ENCODE results near the gene PIGR. TPM values are rescaled to one million over a fixed set of nuclear protein-coding genes. Genes with fewer than 3 reads are reported as not detected.

PIGR gene
- total RNA-seq, 1 experiment from 2014 or later = not detected

- Histone ChIP-seq H3K9me3 (replicated peaks) (no peaks in the 10 kb centered on the region), H3K27me3 (no peaks in the 10 kb centered on the region; the same call in 1 of the 2 replicates), H3K36me3 (no peaks in the 10 kb centered on the region), H3K4me1 (no peaks in the 10 kb centered on the region), H3K4me3 (no peak overlapping the region), H3K27ac (no peak overlapping the region)
- DNase-seq = no peak
Observed at GRCh38 chr1:206887701-206888100, 58.6 kb downstream of the PIGR start.

GRCh38 chr1:206886831-206887230 is 59.4 kb downstream of the PIGR start:
- H3K36me3 ChIP-seq = no peaks in the 10 kb centered on the region
- no peak for DNase-seq
- H3K4me1 ChIP-seq = no peaks in the 10 kb centered on the region
- no peaks in the 10 kb centered on the region for H3K9me3 ChIP-seq (replicated peaks)
- no peak overlapping the region for H3K27ac ChIP-seq
- no peak overlapping the region for H3K4me3 ChIP-seq
- no peaks in the 10 kb centered on the region; the same call in 1 of the 2 replicates for H3K27me3 ChIP-seq

GRCh38 chr1:206885341-206886060 is 60.8 kb downstream of the PIGR start:
- H3K27me3 ChIP-seq = no peaks in the 10 kb centered on the region; the same call in 1 of the 2 replicates
- H3K9me3 ChIP-seq (replicated peaks) = no peaks in the 10 kb centered on the region
- no peak overlapping the region for H3K4me3 ChIP-seq
- H3K27ac ChIP-seq = no peak overlapping the region
- H3K36me3 ChIP-seq = no peaks in the 10 kb centered on the region
- H3K4me1 ChIP-seq = no peaks in the 10 kb centered on the region
- DNase-seq = no peak

GRCh38 chr1:206883876-206884275 is 62.4 kb downstream of the PIGR start:
- H3K36me3 ChIP-seq = no peaks in the 10 kb centered on the region
- no peak overlapping the region for H3K4me3 ChIP-seq
- no peaks in the 10 kb centered on the region for H3K9me3 ChIP-seq (replicated peaks)
- H3K27ac ChIP-seq = no peak overlapping the region
- H3K4me1 ChIP-seq = no peaks in the 10 kb centered on the region
- H3K27me3 ChIP-seq = no peaks in the 10 kb centered on the region; the same call in 1 of the 2 replicates
- DNase-seq = no peak

GRCh38 chr1:206883160-206883559 is 63.1 kb downstream of the PIGR start:
- Histone ChIP-seq H3K27ac (no peak overlapping the region), H3K9me3 (replicated peaks) (no peaks in the 10 kb centered on the region), H3K27me3 (no peaks in the 10 kb centered on the region; the same call in 1 of the 2 replicates), H3K36me3 (no peaks in the 10 kb centered on the region), H3K4me3 (no peak overlapping the region), H3K4me1 (no peaks in the 10 kb centered on the region)
- DNase-seq = no peak

GRCh38 chr1:206882555-206882954 is 63.7 kb downstream of the PIGR start:
- H3K36me3 ChIP-seq = no peaks in the 10 kb centered on the region
- no peak for DNase-seq
- no peaks in the 10 kb centered on the region; the same call in 1 of the 2 replicates for H3K27me3 ChIP-seq
- no peak overlapping the region for H3K27ac ChIP-seq
- no peak overlapping the region for H3K4me3 ChIP-seq
- no peaks in the 10 kb centered on the region for H3K4me1 ChIP-seq
- H3K9me3 ChIP-seq (replicated peaks) = no peaks in the 10 kb centered on the region

- Histone ChIP-seq H3K27ac (no peak overlapping the region), H3K36me3 (no peaks in the 10 kb centered on the region), H3K4me1 (no peaks in the 10 kb centered on the region), H3K4me3 (no peak overlapping the region), H3K27me3 (no peaks in the 10 kb centered on the region; the same call in 1 of the 2 replicates), H3K9me3 (replicated peaks) (no peaks in the 10 kb centered on the region)
- no peak for DNase-seq
Observed at GRCh38 chr1:206880314-206880713, 66.0 kb downstream of the PIGR start.

Other genes starting within 250 kb of the PIGR start
- not detected in 2 replicates for gene IL19, start 175.7 kb downstream of the PIGR start, total RNA-seq (2014; rRNA removed; shearing (Covaris generic))
- 0.16 TPM in 1 of 2 replicates, not detected in the other for gene IL10, start 174.0 kb downstream of the PIGR start, total RNA-seq (2014; rRNA removed; shearing (Covaris generic))
- gene IL20, start 80.8 kb downstream of the PIGR start, total RNA-seq (2014; rRNA removed; shearing (Covaris generic)) = not detected in 2 replicates
- gene IL24, start 49.0 kb downstream of the PIGR start, total RNA-seq (2014; rRNA removed; shearing (Covaris generic)) = not detected in 2 replicates
- gene FCMR, start 24.5 kb downstream of the PIGR start, total RNA-seq (2014; rRNA removed; shearing (Covaris generic)) = not detected in 2 replicates
- not detected in 2 replicates for gene FCAMR, start 24.0 kb upstream of the PIGR start, total RNA-seq (2014; rRNA removed; shearing (Covaris generic))
- gene C1orf116, start 86.3 kb upstream of the PIGR start, total RNA-seq (2014; rRNA removed; shearing (Covaris generic)) = not detected in 2 replicates
- 3.0 and 3.8 TPM in 2 replicates for gene YOD1, start 104.7 kb upstream of the PIGR start, total RNA-seq (2014; rRNA removed; shearing (Covaris generic))
- gene PFKFB2, start 106.8 kb upstream of the PIGR start, total RNA-seq (2014; rRNA removed; shearing (Covaris generic)) = 0.68 and 1.0 TPM in 2 replicates
- not detected in 2 replicates for gene C4BPB, start 142.4 kb upstream of the PIGR start, total RNA-seq (2014; rRNA removed; shearing (Covaris generic))
- gene C4BPA, start 157.8 kb upstream of the PIGR start, total RNA-seq (2014; rRNA removed; shearing (Covaris generic)) = 0.05 and 0.06 TPM in 2 replicates

All from SJCRH30 (cell line).